Natural killer cell treated with Interleukin-12 subunit alpha and Interleukin-12 subunit beta and Interleukin-15 and Interleukin-18, amount 100 ng/mL, for 72 hours (primary cell): ENCODE measurements around the gene EPAS1. TPM values are rescaled to one million over a fixed set of nuclear protein-coding genes. Genes with fewer than 3 reads are reported as not detected.

Experiments used
- ATAC-seq, 2 donors: fragments of 150-1000 bp; cut with Tn5 transposase in 1 of 2; sonication (Bioruptor Pico), chemical (Tn5 transposase) in 1 of 2; 2 replicates each; pipeline ENCODE4 v1.10.0; 2021
- DNase-seq: peaks from one replicate; pipeline ENCODE4 v3.0.0; 2022; ENCODE audit warnings: low spot score
- H3K27ac Mint-ChIP-seq, 2 donors: 1 replicate in 1 of 2; 2 replicates in 1 of 2; pipeline ENCODE4 v1.8.0; 2022; ENCODE audit warnings: mixed read lengths in 2 of 2, mild to moderate bottlenecking in 1 of 2, moderate library complexity in 1 of 2
- H3K27me3 Mint-ChIP-seq, 2 donors: 1 replicate in 1 of 2; 2 replicates in 1 of 2; pipeline ENCODE4 v1.8.0; 2022; ENCODE audit warnings: mixed read lengths in 2 of 2
- H3K36me3 Mint-ChIP-seq: one replicate; pipeline ENCODE4 v1.8.0; 2022; ENCODE audit warnings: mixed read lengths
- H3K4me1 Mint-ChIP-seq, 2 donors: 1 replicate in 1 of 2; 2 replicates in 1 of 2; pipeline ENCODE4 v1.8.0; 2022; ENCODE audit warnings: low read depth in 2 of 2, mixed read lengths in 2 of 2, mild to moderate bottlenecking in 1 of 2
- H3K4me3 Mint-ChIP-seq: one replicate; pipeline ENCODE4 v1.8.0; 2022; ENCODE audit warnings: mixed read lengths
- H3K9me3 Mint-ChIP-seq: 2 replicates; pipeline ENCODE4 v1.8.0; 2022; ENCODE audit warnings: mixed read lengths
- total RNA-seq, 2 donors: library from RNA; stranded (reverse); gene quantifications; one replicate each; pipeline ENCODE4 v1.2.3, GENCODE V29; 2022

The EPAS1 gene
- total RNA-seq, 2 donors from 2014 or later: 7.5 to 84.7 TPM

DNA sequence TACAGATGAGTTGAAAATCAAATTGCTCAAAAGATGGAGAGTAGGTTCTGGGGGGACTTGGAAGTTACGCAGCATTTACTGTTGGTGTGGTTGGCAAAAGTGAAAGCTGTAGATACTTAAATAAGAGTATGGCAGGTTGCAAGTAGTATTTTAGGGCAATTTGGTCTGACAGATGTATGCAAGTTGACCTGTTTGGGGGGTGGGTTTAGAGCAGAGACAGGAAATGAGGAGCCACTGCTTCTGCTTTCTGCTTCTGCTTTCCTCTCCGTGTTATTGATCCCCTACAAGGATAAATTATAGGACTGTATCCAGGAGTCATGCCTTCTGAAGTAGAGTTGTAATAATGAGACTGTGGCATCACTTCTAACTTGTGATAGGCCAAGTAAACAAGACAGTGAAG is 71.2 kb downstream of the EPAS1 start:
- no peak for ATAC-seq

DNA sequence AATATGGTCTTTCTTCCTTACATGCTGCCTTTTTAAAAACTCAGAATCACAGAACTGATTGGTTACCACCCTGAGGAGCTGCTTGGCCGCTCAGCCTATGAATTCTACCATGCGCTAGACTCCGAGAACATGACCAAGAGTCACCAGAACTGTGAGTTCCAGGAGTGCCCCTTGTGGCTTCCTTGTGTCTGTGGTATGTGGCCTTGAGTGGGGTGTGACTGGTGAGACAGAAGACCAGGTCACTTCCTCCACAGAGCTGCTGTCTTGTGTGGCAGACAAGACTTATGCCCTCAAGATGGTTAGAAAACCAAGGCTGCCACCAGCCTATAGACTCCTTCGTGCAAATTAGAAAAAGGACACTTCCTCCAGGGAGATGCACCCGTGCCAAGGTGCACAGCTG is 72.6 kb downstream of the EPAS1 start:
- Mint-ChIP-seq H3K27ac (peak overlapping the region; percentile 49 to 71), H3K9me3 (no peaks in the 10 kb centered on the region), H3K4me1 (peaks cover 24 to 32% of the 10 kb centered on the region in 2 donors), H3K27me3 (peaks cover 4 to 11% of the 10 kb centered on the region in 2 donors), H3K4me3 (peak overlapping the region; percentile 72), H3K36me3 (peaks cover 11% of the 10 kb centered on the region)
- DNase-seq: peak; percentile 73
- ATAC-seq: peak; percentile 95 to 97

More for the DNA sequence above, 71.2 kb downstream of the EPAS1 start:
- no peak for DNase-seq
- H3K27me3 Mint-ChIP-seq: peaks cover 4 to 9% of the 10 kb centered on the region in 2 donors
- H3K27ac Mint-ChIP-seq: peak overlapping the region in 1 of 2 donors; percentile 40
- H3K4me3 Mint-ChIP-seq: peak overlapping the region; percentile 40
- H3K4me1 Mint-ChIP-seq: peaks cover 29 to 43% of the 10 kb centered on the region in 2 donors
- no peaks in the 10 kb centered on the region for H3K9me3 Mint-ChIP-seq
- H3K36me3 Mint-ChIP-seq: peaks cover 11% of the 10 kb centered on the region

- Mint-ChIP-seq H3K4me3 (no peak overlapping the region), H3K27ac (no peak overlapping the region), H3K36me3 (peaks cover 11% of the 10 kb centered on the region), H3K9me3 (no peaks in the 10 kb centered on the region), H3K27me3 (peaks cover 4 to 9% of the 10 kb centered on the region in 2 donors), H3K4me1 (peaks cover 24 to 28% of the 10 kb centered on the region in 2 donors)
- ATAC-seq (no peak), DNase-seq (no peak)
Measured at GRCh38 chr2:46371854-46372253, 74.6 kb downstream of the EPAS1 start.

- H3K27me3 Mint-ChIP-seq: peaks cover 4 to 9% of the 10 kb centered on the region in 2 donors
- H3K4me1 Mint-ChIP-seq: peaks cover 24 to 27% of the 10 kb centered on the region in 2 donors
- H3K4me3 Mint-ChIP-seq: no peak overlapping the region
- H3K27ac Mint-ChIP-seq: no peak overlapping the region
- ATAC-seq: no peak
- H3K36me3 Mint-ChIP-seq: peaks cover 11% of the 10 kb centered on the region
- H3K9me3 Mint-ChIP-seq: no peaks in the 10 kb centered on the region
- DNase-seq: no peak
Measured at GRCh38 chr2:46372475-46372874, 75.3 kb downstream of the EPAS1 start.

GRCh38 chr2:46373238-46373637 is 76.0 kb downstream of the EPAS1 start:
- DNase-seq (no peak), ATAC-seq (no peak)
- H3K27me3 Mint-ChIP-seq: peaks cover 4% of the 10 kb centered on the region in 2 donors
- H3K4me3 Mint-ChIP-seq: no peak overlapping the region
- H3K36me3 Mint-ChIP-seq: peaks cover 11% of the 10 kb centered on the region
- no peaks in the 10 kb centered on the region for H3K9me3 Mint-ChIP-seq
- no peak overlapping the region for H3K27ac Mint-ChIP-seq
- peaks cover 20% of the 10 kb centered on the region in 2 donors for H3K4me1 Mint-ChIP-seq

DNA sequence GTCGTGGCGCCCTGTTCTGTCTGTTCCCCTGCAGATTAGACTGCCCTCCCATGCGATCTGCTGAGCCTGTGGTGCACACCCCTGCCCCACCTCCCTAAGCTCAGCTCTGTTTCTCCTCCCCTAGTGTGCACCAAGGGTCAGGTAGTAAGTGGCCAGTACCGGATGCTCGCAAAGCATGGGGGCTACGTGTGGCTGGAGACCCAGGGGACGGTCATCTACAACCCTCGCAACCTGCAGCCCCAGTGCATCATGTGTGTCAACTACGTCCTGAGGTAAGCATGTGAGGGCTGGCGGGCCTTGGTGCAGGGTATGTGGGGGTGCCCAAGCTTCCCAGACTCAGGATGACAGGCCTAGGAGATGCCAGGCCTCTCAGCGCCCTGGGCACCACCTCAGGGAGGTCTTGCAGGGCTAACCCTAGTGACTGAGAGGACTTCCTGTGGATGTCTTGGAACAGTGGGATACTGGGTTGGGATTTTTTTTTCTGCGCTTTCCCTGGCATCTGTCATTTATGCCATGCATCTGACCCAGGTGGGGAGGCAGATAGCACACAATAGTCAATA is 78.4 kb downstream of the EPAS1 start:
- DNase-seq (no peak), ATAC-seq (no peak)
- Mint-ChIP-seq H3K4me1 (no peaks in the 10 kb centered on the region), H3K36me3 (peaks cover 4% of the 10 kb centered on the region), H3K4me3 (no peak overlapping the region), H3K9me3 (no peaks in the 10 kb centered on the region), H3K27me3 (peaks cover 0 to 6% of the 10 kb centered on the region in 2 donors), H3K27ac (no peak overlapping the region)

GRCh38 chr2:46376586-46376985 is 79.4 kb downstream of the EPAS1 start:
- ATAC-seq: no peak
- Mint-ChIP-seq H3K36me3 (peaks cover 4% of the 10 kb centered on the region), H3K27ac (no peak overlapping the region), H3K4me1 (no peaks in the 10 kb centered on the region), H3K4me3 (no peak overlapping the region), H3K9me3 (no peaks in the 10 kb centered on the region), H3K27me3 (peaks cover 0 to 6% of the 10 kb centered on the region in 2 donors)
- DNase-seq: no peak

- H3K27me3 Mint-ChIP-seq: peaks cover 0 to 6% of the 10 kb centered on the region in 2 donors
- no peaks in the 10 kb centered on the region for H3K4me1 Mint-ChIP-seq
- no peak overlapping the region for H3K4me3 Mint-ChIP-seq
- no peak for ATAC-seq
- H3K9me3 Mint-ChIP-seq: no peaks in the 10 kb centered on the region
- DNase-seq: no peak
- H3K36me3 Mint-ChIP-seq: peaks cover 4% of the 10 kb centered on the region
- no peak overlapping the region for H3K27ac Mint-ChIP-seq
Measured at GRCh38 chr2:46377101-46377581, 79.9 kb downstream of the EPAS1 start.

- Mint-ChIP-seq H3K27me3 (peaks cover 0 to 6% of the 10 kb centered on the region in 2 donors), H3K4me3 (no peak overlapping the region), H3K4me1 (no peaks in the 10 kb centered on the region), H3K9me3 (no peaks in the 10 kb centered on the region), H3K36me3 (no peaks in the 10 kb centered on the region), H3K27ac (no peak overlapping the region)
- ATAC-seq (no peak), DNase-seq (no peak)
Measured at GRCh38 chr2:46377666-46378560, 80.7 kb downstream of the EPAS1 start.

GRCh38 chr2:46378616-46379015 is 81.4 kb downstream of the EPAS1 start:
- no peaks in the 10 kb centered on the region for H3K36me3 Mint-ChIP-seq
- no peaks in the 10 kb centered on the region for H3K4me1 Mint-ChIP-seq
- ATAC-seq (no peak), DNase-seq (no peak)
- no peaks in the 10 kb centered on the region for H3K9me3 Mint-ChIP-seq
- H3K27ac Mint-ChIP-seq: no peak overlapping the region
- peaks cover 0 to 6% of the 10 kb centered on the region in 2 donors for H3K27me3 Mint-ChIP-seq
- no peak overlapping the region for H3K4me3 Mint-ChIP-seq

- ATAC-seq (no peak), DNase-seq (no peak)
- H3K27ac Mint-ChIP-seq: no peak overlapping the region
- peaks cover 0 to 5% of the 10 kb centered on the region in 2 donors for H3K27me3 Mint-ChIP-seq
- H3K4me3 Mint-ChIP-seq: no peak overlapping the region
- no peaks in the 10 kb centered on the region for H3K4me1 Mint-ChIP-seq
- no peaks in the 10 kb centered on the region for H3K36me3 Mint-ChIP-seq
- H3K9me3 Mint-ChIP-seq: no peaks in the 10 kb centered on the region
Measured at GRCh38 chr2:46379213-46380037, 82.2 kb downstream of the EPAS1 start.

DNA sequence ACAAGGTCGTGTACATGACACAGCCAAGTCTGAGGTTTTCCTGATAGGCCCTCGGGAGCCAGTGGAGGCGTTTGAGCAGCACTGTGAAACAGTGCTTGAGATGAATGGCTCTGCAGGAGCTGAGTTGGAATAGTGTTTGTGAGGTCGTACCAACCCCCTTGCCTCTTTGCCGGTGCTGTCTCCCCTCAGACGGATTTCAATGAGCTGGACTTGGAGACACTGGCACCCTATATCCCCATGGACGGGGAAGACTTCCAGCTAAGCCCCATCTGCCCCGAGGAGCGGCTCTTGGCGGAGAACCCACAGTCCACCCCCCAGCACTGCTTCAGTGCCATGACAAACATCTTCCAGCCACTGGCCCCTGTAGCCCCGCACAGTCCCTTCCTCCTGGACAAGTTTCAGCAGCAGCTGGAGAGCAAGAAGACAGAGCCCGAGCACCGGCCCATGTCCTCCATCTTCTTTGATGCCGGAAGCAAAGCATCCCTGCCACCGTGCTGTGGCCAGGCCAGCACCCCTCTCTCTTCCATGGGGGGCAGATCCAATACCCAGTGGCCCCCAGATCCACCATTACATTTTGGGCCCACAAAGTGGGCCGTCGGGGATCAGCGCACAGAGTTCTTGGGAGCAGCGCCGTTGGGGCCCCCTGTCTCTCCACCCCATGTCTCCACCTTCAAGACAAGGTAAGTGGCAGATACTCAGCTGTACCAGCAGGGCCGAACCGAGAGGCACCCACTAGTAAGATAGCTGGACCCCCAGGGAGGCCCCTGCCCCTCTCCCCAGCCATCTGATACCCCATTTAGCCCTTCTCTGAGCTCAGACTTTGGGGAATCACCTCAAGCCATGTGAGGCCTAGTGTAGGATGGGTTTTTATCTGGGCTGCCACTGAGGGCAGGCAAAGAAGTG is 83.1 kb downstream of the EPAS1 start:
- peaks cover 0 to 6% of the 10 kb centered on the region in 2 donors for H3K27me3 Mint-ChIP-seq
- no peaks in the 10 kb centered on the region for H3K36me3 Mint-ChIP-seq
- no peaks in the 10 kb centered on the region for H3K4me1 Mint-ChIP-seq
- DNase-seq (no peak), ATAC-seq (no peak)
- H3K27ac Mint-ChIP-seq: no peak overlapping the region
- no peaks in the 10 kb centered on the region for H3K9me3 Mint-ChIP-seq
- no peak overlapping the region for H3K4me3 Mint-ChIP-seq
